Measurements from ENCODE around the gene ZNF598.

GRCh38 chr16:1978476-1979120 is 31.0 kb downstream of the ZNF598 start:
- TF ChIP-seq POLR2A (IDR thresholded peaks at IDR 0.05) (no peak), POLR2AphosphoS5 (IDR thresholded peaks at IDR 0.05) (no peak), CTCF (IDR thresholded peaks at IDR 0.05) (no peak), EP300 (IDR thresholded peaks at IDR 0.05; ENCODE audit: low read depth) (no peak)
